HepG2 (cell line): ENCODE measurements around the gene RPL21. TPM values are rescaled to one million over a fixed set of nuclear protein-coding genes. Genes with fewer than 3 reads are reported as not detected.

ENCODE experiments used
- CHCHD3 ChIP-seq: sonication (generic); formaldehyde crosslinking; IDR thresholded peaks from 2 replicates; pipeline ENCODE4 v1.8.0; 2022; ENCODE audit warnings: mild to moderate bottlenecking, missing genetic modification reagents, moderate library complexity
- KAT7 ChIP-seq: IDR thresholded peaks from 2 replicates; pipeline ENCODE4 v1.6.1; 2018; ENCODE audit warnings: borderline replicate concordance, missing compliant biosample characterization
- NR2F2 ChIP-seq: IDR thresholded peaks from 2 replicates; pipeline ENCODE4 v1.6.1; 2012; ENCODE audit warnings: low read depth, inconsistent platforms, borderline replicate concordance
- RXRB ChIP-seq: IDR thresholded peaks from 2 replicates; pipeline ENCODE4 v1.6.1; 2016; ENCODE audit warnings: borderline replicate concordance, missing genetic modification reagents, missing compliant biosample characterization
- SMC3 ChIP-seq: IDR thresholded peaks from 2 replicates; pipeline ENCODE4 v1.6.1; 2011; ENCODE audit warnings: low read length, improper control_type of control experiment
- ZFY ChIP-seq: sonication (generic); formaldehyde crosslinking; IDR thresholded peaks from 2 replicates; pipeline ENCODE4 v1.4.0; 2020; ENCODE audit warnings: missing genetic modification reagents
- ZNF431 ChIP-seq: sonication (generic); formaldehyde crosslinking; IDR thresholded peaks from 2 replicates; pipeline ENCODE4 v1.9.0; 2022; ENCODE audit warnings: missing genetic modification reagents, low read depth, mild to moderate bottlenecking, borderline replicate concordance
- ZNF543 ChIP-seq: sonication (generic); formaldehyde crosslinking; IDR thresholded peaks from 2 replicates; pipeline ENCODE4 v1.4.0; 2020; ENCODE audit warnings: mild to moderate bottlenecking, missing genetic modification reagents
- ZNF768 ChIP-seq: sonication (generic); formaldehyde crosslinking; IDR thresholded peaks from 2 replicates; pipeline ENCODE4 v1.4.0; 2020; ENCODE audit warnings: missing genetic modification reagents
- ZNF777 ChIP-seq: sonication (generic); formaldehyde crosslinking; IDR thresholded peaks from 2 replicates; pipeline ENCODE4 v1.4.0; 2020; ENCODE audit warnings: missing genetic modification reagents
- polyA plus RNA-seq, 8 experiments: library from polyadenylated mRNA; depleted of rRNA in 3 of 8; stranded (reverse) in 7 of 8; unstranded in 1 of 8; fragments of >200 nt; fragmentation: Illumina TruSeq in 4 of 8; extraction: Trizol in 4 of 8; gene quantifications; 2 replicates each; pipeline versions ENCODE4 v1.2.1 to v1.2.3, GENCODE V29; 2011 to 2016; ENCODE audit warnings: low read depth in 4 of 8, missing spikeins in 1 of 8, mixed read lengths in 1 of 8; ENCODE audit not compliant: insufficient read depth in 1 of 8
- total RNA-seq, 5 experiments: library from RNA; depleted of rRNA; stranded (reverse); fragments of >200 nt; fragmentation: Illumina TruSeq; extraction: Trizol; gene quantifications; 2 replicates each; pipeline ENCODE4 v1.2.3, GENCODE V29; 2016; ENCODE audit warnings: low read depth in 1 of 5
- TF ChIP-seq, protein P1 (sequence below): sonication (generic); formaldehyde crosslinking; IDR thresholded peaks from 2 replicates; pipeline ENCODE4; 2020; ENCODE audit warnings: missing genetic modification reagents, mild to moderate bottlenecking, borderline replicate concordance
- TF ChIP-seq, protein P2 (sequence below): IDR thresholded peaks from 2 replicates; pipeline ENCODE4 v1.6.1; 2016; ENCODE audit warnings: mild to moderate bottlenecking, missing biosample characterization, missing genetic modification reagents
- TF ChIP-seq, protein P3 (sequence below): IDR thresholded peaks from 2 replicates; pipeline ENCODE4 v1.6.1; 2016
- TF ChIP-seq, protein P4 (sequence below): sonication (generic); formaldehyde crosslinking; IDR thresholded peaks from 2 replicates; pipeline ENCODE4 v1.5.1; 2020; ENCODE audit warnings: mild to moderate bottlenecking, moderate library complexity, missing genetic modification reagents
- TF ChIP-seq, protein P5 (sequence below): sonication (generic); formaldehyde crosslinking; conservative IDR thresholded peaks from 2 replicates; pipeline ENCODE4 v1.4.0; 2020; ENCODE audit warnings: missing genetic modification reagents
- TF ChIP-seq, protein P6 (sequence below): sonication (generic); formaldehyde crosslinking; IDR thresholded peaks from 2 replicates; pipeline ENCODE4 v1.4.0; 2020; ENCODE audit warnings: missing genetic modification reagents
- TF ChIP-seq, protein P7 (sequence below): IDR thresholded peaks from 2 replicates; pipeline ENCODE4 v1.6.1; 2016; ENCODE audit warnings: missing compliant biosample characterization, missing genetic modification reagents, borderline replicate concordance

RPL21 gene
- total and polyA plus RNA-seq, 2 of the 13 experiments (the other 11 are each of a cell fraction or from before 2014, with no cell fraction given), result 1,234 to 1,261 TPM

DNA sequence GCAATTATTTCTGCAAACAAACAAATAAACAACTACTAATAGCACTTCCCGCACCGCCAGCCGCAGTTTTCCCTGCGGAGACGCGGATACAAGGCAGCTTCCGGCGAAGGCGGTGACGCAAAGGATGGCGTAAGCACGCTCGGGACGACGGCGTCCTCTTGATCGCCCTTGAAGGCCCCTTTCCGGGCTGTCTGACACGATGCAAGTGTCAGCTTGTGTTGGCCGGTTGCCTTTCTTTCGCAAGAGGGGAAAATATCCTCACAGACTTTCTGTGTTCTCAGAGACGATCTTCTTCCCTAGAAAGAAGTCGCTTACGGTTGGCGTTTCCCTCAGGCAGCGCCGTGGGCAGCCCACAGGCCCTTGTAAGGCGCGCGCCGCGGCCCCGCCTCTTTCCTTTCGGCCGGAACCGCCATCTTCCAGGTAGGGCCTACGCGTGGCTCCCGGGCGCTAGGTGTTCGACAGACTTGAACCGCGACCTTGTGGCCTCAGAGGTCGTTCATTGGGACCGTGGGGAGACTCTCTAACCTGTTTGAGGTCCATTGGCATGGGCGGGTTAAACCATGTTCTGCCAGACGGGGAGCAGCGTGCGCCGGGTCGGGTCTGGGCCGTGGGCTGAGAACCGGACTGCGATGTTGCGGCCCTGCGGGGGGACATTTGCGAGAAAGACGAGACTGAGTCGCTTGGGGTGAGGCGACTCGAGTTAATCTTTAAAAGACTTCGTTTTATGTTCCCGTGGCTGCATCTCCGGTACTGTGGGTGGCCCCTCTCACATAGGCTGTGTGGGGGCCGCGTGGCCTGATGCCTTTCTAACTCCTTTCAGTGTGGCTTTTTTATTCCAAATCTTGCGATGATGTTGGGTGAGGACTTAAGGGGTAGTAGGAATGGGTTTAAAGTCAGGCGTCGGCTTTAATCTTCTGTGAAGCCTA lies at the start of gene RPL21 (continued):
- TF ChIP-seq, protein P1, sequence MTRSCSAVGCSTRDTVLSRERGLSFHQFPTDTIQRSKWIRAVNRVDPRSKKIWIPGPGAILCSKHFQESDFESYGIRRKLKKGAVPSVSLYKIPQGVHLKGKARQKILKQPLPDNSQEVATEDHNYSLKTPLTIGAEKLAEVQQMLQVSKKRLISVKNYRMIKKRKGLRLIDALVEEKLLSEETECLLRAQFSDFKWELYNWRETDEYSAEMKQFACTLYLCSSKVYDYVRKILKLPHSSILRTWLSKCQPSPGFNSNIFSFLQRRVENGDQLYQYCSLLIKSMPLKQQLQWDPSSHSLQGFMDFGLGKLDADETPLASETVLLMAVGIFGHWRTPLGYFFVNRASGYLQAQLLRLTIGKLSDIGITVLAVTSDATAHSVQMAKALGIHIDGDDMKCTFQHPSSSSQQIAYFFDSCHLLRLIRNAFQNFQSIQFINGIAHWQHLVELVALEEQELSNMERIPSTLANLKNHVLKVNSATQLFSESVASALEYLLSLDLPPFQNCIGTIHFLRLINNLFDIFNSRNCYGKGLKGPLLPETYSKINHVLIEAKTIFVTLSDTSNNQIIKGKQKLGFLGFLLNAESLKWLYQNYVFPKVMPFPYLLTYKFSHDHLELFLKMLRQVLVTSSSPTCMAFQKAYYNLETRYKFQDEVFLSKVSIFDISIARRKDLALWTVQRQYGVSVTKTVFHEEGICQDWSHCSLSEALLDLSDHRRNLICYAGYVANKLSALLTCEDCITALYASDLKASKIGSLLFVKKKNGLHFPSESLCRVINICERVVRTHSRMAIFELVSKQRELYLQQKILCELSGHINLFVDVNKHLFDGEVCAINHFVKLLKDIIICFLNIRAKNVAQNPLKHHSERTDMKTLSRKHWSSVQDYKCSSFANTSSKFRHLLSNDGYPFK (CRISPR knock-in tag), result peak; percentile 90; the same call in 1 of the 2 replicates
- TF ChIP-seq, protein P2, sequence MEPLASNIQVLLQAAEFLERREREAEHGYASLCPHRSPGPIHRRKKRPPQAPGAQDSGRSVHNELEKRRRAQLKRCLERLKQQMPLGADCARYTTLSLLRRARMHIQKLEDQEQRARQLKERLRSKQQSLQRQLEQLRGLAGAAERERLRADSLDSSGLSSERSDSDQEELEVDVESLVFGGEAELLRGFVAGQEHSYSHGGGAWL (CRISPR knock-in tag), result peak; percentile 79
- TF ChIP-seq SMC3 (no peak), ZFY (CRISPR knock-in tag) (peak; percentile 99), ZNF543 (0 out of 2 replicates have a peak, but pooled peaks have one; percentile 80), RXRB (CRISPR knock-in tag) (peak; percentile 21; the same call in 1 of the 2 replicates), ZNF777 (CRISPR knock-in tag) (peak; percentile 45; the same call in 1 of the 2 replicates), ZNF768 (peak; percentile 70; the same call in 1 of the 2 replicates), NR2F2 (no peak), KAT7 (peak; percentile 87), ZNF431 (no peak), CHCHD3 (peak; percentile 10; the same call in 1 of the 2 replicates)
- TF ChIP-seq, protein P3, sequence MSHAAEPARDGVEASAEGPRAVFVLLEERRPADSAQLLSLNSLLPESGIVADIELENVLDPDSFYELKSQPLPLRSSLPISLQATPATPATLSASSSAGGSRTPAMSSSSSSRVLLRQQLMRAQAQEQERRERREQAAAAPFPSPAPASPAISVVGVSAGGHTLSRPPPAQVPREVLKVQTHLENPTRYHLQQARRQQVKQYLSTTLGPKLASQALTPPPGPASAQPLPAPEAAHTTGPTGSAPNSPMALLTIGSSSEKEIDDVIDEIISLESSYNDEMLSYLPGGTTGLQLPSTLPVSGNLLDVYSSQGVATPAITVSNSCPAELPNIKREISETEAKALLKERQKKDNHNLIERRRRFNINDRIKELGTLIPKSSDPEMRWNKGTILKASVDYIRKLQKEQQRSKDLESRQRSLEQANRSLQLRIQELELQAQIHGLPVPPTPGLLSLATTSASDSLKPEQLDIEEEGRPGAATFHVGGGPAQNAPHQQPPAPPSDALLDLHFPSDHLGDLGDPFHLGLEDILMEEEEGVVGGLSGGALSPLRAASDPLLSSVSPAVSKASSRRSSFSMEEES (CRISPR knock-in tag), result peak; percentile 18; the same call in 1 of the 2 replicates
- TF ChIP-seq, protein P4, sequence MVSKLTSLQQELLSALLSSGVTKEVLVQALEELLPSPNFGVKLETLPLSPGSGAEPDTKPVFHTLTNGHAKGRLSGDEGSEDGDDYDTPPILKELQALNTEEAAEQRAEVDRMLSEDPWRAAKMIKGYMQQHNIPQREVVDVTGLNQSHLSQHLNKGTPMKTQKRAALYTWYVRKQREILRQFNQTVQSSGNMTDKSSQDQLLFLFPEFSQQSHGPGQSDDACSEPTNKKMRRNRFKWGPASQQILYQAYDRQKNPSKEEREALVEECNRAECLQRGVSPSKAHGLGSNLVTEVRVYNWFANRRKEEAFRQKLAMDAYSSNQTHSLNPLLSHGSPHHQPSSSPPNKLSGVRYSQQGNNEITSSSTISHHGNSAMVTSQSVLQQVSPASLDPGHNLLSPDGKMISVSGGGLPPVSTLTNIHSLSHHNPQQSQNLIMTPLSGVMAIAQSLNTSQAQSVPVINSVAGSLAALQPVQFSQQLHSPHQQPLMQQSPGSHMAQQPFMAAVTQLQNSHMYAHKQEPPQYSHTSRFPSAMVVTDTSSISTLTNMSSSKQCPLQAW (CRISPR knock-in tag), result peak; percentile 44; the same call in 1 of the 2 replicates
- TF ChIP-seq, protein P5, sequence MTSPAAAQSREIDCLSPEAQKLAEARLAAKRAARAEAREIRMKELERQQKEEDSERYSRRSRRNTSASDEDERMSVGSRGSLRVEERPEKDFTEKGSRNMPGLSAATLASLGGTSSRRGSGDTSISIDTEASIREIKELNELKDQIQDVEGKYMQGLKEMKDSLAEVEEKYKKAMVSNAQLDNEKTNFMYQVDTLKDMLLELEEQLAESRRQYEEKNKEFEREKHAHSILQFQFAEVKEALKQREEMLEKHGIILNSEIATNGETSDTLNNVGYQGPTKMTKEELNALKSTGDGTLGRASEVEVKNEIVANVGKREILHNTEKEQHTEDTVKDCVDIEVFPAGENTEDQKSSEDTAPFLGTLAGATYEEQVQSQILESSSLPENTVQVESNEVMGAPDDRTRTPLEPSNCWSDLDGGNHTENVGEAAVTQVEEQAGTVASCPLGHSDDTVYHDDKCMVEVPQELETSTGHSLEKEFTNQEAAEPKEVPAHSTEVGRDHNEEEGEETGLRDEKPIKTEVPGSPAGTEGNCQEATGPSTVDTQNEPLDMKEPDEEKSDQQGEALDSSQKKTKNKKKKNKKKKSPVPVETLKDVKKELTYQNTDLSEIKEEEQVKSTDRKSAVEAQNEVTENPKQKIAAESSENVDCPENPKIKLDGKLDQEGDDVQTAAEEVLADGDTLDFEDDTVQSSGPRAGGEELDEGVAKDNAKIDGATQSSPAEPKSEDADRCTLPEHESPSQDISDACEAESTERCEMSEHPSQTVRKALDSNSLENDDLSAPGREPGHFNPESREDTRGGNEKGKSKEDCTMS (CRISPR knock-in tag), result no peak
- TF ChIP-seq, protein P6, sequence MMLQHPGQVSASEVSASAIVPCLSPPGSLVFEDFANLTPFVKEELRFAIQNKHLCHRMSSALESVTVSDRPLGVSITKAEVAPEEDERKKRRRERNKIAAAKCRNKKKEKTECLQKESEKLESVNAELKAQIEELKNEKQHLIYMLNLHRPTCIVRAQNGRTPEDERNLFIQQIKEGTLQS (CRISPR knock-in tag), result peak; percentile 6; the same call in 1 of the 2 replicates
- TF ChIP-seq, protein P7, sequence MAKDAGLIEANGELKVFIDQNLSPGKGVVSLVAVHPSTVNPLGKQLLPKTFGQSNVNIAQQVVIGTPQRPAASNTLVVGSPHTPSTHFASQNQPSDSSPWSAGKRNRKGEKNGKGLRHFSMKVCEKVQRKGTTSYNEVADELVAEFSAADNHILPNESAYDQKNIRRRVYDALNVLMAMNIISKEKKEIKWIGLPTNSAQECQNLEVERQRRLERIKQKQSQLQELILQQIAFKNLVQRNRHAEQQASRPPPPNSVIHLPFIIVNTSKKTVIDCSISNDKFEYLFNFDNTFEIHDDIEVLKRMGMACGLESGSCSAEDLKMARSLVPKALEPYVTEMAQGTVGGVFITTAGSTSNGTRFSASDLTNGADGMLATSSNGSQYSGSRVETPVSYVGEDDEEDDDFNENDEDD (CRISPR knock-in tag), result 0 out of 2 replicates have a peak, but pooled peaks have one; percentile 6
